Measurements from ENCODE around the gene EOGT.

The EOGT gene

DNA sequence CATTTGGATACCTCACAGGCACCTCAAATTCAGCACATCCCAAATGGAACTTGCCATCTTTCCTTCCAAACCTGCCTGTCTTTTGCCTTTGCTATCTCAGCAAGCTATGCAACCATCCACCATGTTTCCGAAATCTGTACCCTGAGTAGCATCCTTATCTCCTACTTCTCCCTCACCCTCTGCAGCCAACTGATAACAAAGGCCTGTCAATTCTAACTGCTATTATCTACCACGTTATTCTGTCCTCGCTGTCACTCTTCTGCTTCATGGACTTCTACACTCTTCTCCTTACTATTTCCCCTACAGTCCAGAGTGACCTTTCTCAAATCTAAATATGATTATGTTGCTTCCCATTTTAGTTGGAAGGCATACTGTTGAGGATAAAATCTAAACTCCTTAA lies 55.6 kb downstream of the EOGT start:
- no peak for DNase-seq (ENCODE audit: low read depth)

DNA sequence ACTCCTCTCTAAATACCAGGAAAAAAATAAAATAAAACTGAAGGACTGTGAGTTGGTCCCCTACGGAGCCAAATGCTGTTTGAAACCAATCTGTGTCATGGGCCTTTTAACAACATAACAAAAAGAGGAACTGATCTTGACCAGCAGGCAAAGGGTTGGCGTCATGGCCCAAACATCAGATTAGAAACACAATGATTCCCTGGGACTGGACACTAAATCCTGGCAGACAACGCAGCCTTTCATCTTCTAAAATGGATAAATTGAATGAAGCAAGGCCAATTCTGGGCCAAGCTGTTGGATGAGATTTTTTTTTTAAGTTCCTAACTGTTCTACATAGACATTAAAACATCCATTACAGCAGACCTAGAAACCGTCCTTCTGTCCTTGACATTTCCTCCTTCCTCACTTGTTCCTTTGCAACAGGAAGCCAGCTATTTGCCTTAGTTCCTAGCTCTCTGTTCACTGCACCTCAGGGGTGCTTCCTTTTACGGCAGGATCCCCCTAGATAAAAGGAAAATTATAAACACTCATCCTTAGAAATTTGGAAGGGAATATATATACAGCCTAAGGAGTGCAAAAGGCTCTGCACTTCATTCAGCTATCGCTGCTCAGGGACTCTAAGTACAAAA lies 59.6 kb downstream of the EOGT start:
- no peak for DNase-seq (ENCODE audit: low read depth)

DNA sequence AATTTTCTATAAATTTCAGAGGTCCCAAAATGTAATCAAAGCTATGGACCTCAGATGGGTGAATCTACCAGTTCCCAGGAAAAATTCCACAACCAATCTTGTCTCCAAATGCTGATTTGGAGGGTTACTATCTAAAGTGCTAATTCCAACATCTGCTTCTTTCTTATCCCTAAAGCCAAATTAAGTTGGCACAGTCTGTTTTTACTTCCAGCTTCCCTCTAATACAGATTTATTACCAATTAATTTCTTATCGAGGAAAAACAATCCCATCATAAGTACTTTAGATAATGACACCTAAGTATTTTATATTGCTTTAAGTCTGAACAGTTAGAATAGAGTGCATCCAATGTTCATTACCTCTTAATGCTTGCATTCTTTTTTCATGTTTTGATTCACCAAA lies 68.3 kb downstream of the EOGT start:
- no peak for DNase-seq (ENCODE audit: low read depth)

DNA sequence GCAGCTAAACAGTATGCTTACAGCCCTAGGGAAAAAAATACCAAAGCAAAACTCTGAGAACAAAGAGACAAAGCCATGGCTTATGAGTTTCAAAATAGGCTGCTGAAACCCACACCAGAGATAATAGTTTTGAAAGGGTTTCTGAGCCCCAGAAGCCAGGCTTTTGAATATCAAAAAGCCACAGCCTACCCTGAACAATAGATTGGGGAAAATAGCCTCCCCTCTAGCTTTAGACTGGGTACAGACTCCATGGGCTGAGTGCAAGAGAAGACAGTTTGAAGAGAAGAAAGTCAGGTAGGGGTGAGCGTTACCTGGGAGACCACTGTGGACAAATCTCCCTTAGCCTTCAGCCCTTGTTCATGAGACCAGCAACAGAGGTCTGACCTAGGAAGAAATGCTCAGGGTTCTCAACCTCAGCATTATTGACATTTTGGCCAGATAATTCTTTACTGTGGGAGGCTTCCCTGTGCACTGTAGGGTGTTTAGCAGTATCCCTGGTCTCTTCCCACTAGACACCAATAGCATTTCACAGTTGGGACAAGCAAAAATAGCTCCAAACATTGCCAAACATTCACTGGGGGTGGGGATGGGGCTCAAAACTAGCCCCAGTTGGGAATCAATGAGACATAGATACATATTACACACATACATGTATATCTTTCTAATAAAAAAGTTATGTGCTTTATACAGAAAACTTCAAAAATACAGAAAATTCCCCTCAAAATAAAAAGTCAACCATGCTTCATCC lies 69.6 kb downstream of the EOGT start:
- DNase-seq (ENCODE audit: low read depth), result no peak

DNA sequence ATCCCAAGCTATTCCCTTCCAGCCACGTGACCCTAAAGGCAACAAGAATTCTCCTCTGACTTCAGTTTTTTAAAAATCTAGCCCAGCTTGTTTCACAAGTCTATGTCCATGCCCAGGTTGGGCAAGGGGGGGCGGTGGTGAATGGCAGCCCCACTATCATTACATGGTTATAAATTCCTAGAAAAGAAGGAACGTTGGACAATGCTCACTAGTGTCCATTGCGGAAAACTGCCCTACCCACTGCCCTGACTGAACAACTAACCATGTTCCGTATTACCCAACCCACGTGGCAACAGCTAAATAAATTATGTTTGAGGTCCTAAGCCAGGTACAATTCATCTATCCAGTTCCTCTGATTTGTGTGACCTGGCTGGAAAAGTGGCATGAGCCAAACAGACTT lies 72.4 kb downstream of the EOGT start:
- DNase-seq (ENCODE audit: low read depth), result no peak

- no peak for DNase-seq (ENCODE audit: low read depth)
These were observed 76.6 kb downstream of the EOGT start for GRCh38 chr3:68936856-68937255.

GRCh38 chr3:68935778-68936177 lies 77.7 kb downstream of the EOGT start:
- DNase-seq (ENCODE audit: low read depth), result no peak

DNA sequence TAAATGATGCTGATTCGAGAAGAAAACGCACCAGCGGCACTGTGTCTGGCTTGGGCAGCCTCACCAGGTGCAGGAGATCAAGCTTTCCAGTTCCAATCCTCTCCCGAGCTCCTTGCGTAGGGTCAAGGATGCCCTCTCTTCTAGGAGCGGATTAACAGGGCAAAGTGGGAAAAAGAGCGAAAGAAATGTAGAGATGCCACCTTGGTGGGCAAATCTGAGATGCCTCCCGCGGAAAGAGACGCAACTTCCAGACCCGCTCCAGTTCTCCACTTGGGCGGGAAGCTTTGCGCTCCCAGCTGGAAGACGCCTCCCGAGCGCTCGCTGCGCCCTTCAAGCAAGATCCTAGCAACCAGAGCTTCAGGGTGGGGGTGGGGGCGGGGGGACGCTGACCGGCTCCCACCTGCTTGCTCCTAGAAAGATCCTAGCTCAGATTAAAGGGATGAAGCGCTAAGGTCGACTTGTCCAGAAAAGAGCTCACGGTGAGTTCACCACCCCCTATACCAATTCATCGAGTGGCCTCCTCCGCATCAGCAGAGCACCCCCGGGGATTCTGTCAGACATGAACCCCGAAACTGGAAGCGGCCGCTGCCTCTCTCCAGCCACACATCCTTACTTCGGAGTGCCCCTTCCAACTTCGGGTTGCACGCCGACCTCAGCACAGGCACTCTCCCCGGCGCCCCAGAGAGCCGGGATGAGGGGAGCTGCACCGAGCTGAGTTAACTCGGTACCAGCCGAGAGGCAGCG lies 81.9 kb downstream of the EOGT start:
- DNase-seq (ENCODE audit: low read depth), result no peak

All from CMK (cell line).